ENCODE results near the gene TPPP.
A peak's percentile ranks its signal among the peaks of the same experiment; 100 is the strongest.

Gene TPPP

GRCh38 chr5:669842-670395 lies 23.2 kb downstream of the TPPP start:
- no peak overlapping the region for H3K4me3 ChIP-seq (replicated peaks; ENCODE audit: low read depth, low read length)
- no peak for DNase-seq (ENCODE audit: extremely low read depth, low read depth)
- TF ChIP-seq CTCF (IDR thresholded peaks at IDR 0.05; ENCODE audit: low read depth, low read length, missing control alignments): no peak

DNA sequence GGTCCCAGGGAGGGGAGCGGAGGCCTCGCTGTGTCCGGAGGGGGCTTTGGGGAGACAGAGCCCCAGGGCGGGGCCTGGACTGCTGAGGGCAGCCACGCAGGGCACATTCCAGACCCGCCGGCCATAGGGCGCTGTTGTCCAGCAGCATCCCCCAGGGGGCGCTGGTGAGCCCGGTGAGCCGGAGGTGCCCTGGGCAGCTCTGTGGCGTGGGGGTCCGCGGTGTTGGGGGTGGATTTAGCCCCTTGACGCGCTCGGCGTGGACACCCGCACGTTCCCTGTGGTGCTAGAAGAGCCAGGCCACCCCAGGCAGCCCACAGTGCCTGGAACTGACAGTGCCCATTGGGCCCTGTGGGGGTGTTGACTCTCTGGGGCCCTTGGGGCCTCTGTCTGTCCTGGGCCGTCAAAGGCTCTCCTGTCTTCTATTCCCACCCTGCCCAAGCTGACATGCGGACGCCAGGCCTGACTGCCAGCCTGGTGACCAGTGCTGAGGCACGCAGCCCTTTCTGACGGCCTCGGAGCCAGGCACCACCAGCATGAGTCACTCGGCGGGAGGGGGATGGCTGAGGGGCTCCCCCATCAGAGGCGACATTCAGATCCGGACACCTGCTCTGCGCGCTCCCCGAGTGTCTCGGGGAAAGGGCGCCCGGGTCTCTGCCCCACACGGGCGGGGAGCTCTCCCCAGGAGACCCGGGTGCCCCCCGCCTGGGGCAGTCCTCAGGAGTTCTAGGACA lies 23.9 kb downstream of the TPPP start:
- DNase-seq (ENCODE audit: extremely low read depth, low read depth): no peak
- peak; percentile 71 for TF ChIP-seq CTCF (IDR thresholded peaks at IDR 0.05; ENCODE audit: low read depth, low read length, missing control alignments)
- H3K4me3 ChIP-seq (replicated peaks; ENCODE audit: low read depth, low read length): no peak overlapping the region

DNA sequence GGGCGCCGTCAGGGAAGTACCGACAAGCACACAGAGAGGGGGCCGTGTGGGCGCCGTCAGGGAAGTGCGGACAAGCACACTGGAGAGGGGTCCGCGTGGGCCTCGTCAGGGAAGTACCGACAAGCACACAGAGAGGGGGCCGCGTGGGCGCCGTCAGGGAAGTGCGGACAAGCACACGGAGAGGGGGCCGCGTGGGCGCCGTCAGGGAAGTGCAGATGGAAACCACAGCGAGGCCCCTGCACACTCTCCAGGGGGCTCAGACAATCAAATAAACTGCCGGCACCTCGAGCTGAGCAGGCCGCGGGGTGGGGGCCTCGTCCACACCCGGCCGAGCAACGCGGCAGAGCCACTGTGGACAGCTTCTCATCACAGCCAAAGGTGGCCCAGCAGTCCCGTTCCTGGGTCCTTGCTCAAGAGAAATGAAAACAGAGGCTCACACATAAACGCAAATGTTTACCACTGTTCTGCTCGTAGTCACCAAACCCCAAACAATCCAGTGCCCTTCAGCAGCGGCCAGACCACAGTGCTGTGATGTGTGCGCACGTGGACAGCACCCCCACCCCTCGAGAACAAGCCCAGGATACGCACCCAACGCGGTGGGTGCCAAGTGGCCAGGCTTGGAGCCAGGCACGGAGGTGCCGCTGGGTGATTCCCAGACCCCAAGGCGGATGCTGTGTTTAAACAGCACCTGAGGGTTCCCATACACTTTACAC lies 24.7 kb downstream of the TPPP start:
- DNase-seq (ENCODE audit: extremely low read depth, low read depth): no peak
- TF ChIP-seq CTCF (IDR thresholded peaks at IDR 0.05; ENCODE audit: low read depth, low read length, missing control alignments): no peak

DNA sequence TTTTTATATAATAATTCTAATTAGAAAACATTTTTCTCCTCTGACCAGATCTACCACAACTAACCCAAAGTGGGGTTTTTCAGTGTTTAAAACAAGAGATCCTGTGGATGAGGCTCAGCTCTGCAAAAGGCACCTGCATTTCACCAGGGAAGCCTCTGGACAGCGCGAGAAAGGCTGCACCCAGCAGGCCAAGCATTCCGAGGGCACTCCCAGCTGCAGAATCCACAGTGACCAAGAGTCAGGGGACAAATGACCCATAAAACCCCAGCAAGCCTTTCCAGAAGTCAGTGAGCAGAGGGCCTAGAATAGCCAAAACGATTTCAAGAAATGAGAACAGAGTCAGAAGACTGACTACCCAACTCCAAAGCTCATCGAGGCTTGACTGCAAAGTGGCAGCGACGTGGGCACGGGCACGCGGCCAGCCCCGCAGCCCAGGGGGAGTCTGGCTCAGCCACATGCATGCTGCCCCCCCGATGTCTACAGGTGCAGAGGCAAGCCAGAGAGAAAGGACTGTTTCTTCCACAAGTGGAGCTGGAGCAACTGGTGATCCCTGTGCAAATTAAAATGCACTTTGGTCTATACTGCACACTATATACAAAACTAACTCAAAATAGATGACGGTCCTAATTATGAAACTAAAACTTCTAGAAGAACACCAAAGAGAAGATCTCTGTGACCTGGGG lies 26.2 kb downstream of the TPPP start:
- TF ChIP-seq CTCF (IDR thresholded peaks at IDR 0.05; ENCODE audit: low read depth, low read length, missing control alignments): no peak
- no peak for DNase-seq (ENCODE audit: extremely low read depth, low read depth)
- no peak overlapping the region for H3K4me3 ChIP-seq (replicated peaks; ENCODE audit: low read depth, low read length)

More for the DNA sequence above, 24.7 kb downstream of the TPPP start:
- no peak overlapping the region for H3K4me3 ChIP-seq (replicated peaks; ENCODE audit: low read depth, low read length)

DNA sequence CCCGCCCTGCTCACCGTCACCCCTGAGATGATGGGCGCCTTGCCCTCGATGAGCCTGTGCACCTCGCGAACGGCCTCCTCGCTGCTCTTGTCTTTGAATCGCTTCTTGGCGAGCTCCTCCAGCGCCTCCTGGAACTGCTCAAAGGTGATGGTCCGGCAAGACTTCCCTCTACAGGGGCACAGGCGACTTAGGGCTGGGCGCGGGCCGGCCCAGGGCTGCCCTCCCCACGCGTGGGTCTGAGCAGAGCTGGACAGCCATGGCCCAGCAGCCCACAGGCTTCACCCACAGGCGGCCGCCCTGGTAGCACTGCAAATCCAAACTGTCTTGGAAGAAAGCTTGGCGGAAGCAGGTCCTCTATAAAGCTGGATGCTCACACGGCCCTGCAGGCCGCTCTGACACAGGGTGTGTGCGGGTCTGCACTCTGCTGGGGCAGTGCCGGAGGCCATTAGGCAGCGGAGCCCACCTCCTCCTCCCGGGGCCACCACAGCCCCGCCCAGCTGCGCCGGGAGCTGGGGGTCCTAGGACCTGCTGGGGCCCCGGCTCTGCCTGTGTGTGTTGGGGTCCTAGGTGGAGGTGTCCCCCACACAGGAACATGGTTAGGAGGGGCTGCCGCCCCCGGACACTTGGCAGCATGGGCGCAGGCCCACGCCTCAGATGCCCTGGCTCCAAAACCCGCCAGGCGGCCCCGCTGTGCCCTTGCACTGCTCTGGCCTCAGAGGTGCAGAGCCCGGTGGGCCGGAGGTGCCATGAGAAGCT lies 27.0 kb downstream of the TPPP start:
- no peak for TF ChIP-seq CTCF (IDR thresholded peaks at IDR 0.05; ENCODE audit: low read depth, low read length, missing control alignments)
- no peak for DNase-seq (ENCODE audit: extremely low read depth, low read depth)
- no peak overlapping the region for H3K4me3 ChIP-seq (replicated peaks; ENCODE audit: low read depth, low read length)

DNA sequence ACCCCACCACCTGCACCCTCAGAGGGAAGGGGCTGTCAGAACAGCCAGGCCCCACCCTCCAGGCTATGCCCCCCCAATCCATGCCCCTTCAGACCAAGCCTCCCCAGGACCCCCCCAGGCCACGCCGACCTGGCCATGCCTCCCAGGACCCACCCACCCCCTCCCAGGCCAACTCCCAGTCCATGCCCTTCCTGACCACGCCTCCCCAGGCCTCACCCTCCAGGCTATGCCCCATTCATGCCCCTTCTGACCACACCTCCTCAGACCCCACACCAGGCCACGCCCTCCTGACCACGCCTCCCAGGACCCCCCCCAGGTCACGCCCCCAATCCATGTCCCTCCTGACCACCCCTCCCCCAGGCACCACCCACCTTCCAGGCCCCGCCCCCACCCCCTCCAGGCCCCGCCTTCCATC lies 27.6 kb downstream of the TPPP start:
- no peak for TF ChIP-seq CTCF (IDR thresholded peaks at IDR 0.05; ENCODE audit: low read depth, low read length, missing control alignments)
- DNase-seq (ENCODE audit: extremely low read depth, low read depth): no peak

More for the DNA sequence above, 27.6 kb downstream of the TPPP start:
- H3K4me3 ChIP-seq (replicated peaks; ENCODE audit: low read depth, low read length): no peak overlapping the region
